Measurements from ENCODE around the gene TXNIP.

- TF ChIP-seq CTCF (IDR thresholded peaks at IDR 0.05) (no peak), POLR2AphosphoS5 (IDR thresholded peaks at IDR 0.05; ENCODE audit: low read depth, low read length) (no peak), GABPA (IDR thresholded peaks at IDR 0.05; ENCODE audit: low read depth) (no peak), REST (IDR thresholded peaks at IDR 0.05; ENCODE audit: low read depth, low read length) (no peak), MAX (IDR thresholded peaks at IDR 0.05; ENCODE audit: low read depth) (no peak), RCOR1 (IDR thresholded peaks at IDR 0.05; ENCODE audit: low read length) (no peak), TCF12 (IDR thresholded peaks at IDR 0.05) (no peak), YY1 (IDR thresholded peaks at IDR 0.05; ENCODE audit: low read depth) (no peak), NFIC (IDR thresholded peaks at IDR 0.05; ENCODE audit: borderline replicate concordance) (no peak)
Measured at GRCh38 chr1:145942871-145943270, 53.5 kb downstream of the TXNIP start.
